K562 (cell line): Measurements from ENCODE around the gene ANTKMT. TPM values are rescaled to one million over a fixed set of nuclear protein-coding genes. Genes with fewer than 3 reads are reported as not detected.

Source experiments
- ATAC-seq: fragments of 200-7000 bp; cut with Tn5 transposase; 3 replicates; pipeline ENCODE4 v1.9.1; 2020; ENCODE audit warnings: moderate library complexity
- BruUV-seq: library from RNA; stranded (reverse); fragments of 400-500 nt; replicated peaks from 2 replicates; lab custom pipeline; 2021; lab: Mats Ljungman, UMichigan
- CTCF ChIA-PET: fragments of 300-600 bp; formaldehyde crosslinking; extraction: SDS; loops from one replicate; lab custom pipeline; 2021; ENCODE audit warnings: low intra/inter-chr PET ratio; lab: Yijun Ruan, JAX
- POLR2A ChIA-PET: fragments of 300-600, 350-650 bp; sonication (Branson Sonifier 250); formaldehyde crosslinking; extraction: SDS; loops from one replicate; lab custom pipeline; 2021; ENCODE audit warnings: antibody characterized with exemption, inconsistent platforms; lab: Yijun Ruan, JAX
- DNase-seq, 4 experiments: peaks; one replicate each; pipeline versions ENCODE4 v3.0.0 to v3.0.0-alpha.2; 2011 to 2018; ENCODE audit warnings: low spot score in 3 of 4, mixed read lengths in 3 of 4; ENCODE audit errors: extremely low read depth in 1 of 4
- FAIRE-seq: peaks from 2 replicates; lab custom pipeline; 2011; peaks lifted over from hg19 to GRCh38; lab: Jason Lieb, UNC
- H2AFZ ChIP-seq: 2 replicates; pipeline ENCODE4 v1.6.0; 2011; ENCODE audit warnings: low read depth, low read length, control low read depth, inconsistent platforms
- H3K27ac ChIP-seq: fragments of 200-600 bp; 3 replicates; pipeline ENCODE4 v1.8.0; 2011; ENCODE audit warnings: low read depth, mild to moderate bottlenecking, control low read depth, inconsistent platforms, low read length, moderate library complexity, mixed read lengths; ENCODE audit errors: extremely low read depth
- H3K27me3 ChIP-seq, 2 experiments: fragments of 300-600 bp in 1 of 2; 2 replicates in 1 of 2; 3 replicates in 1 of 2; pipeline versions ENCODE4 v1.6.0 to v1.8.0; 2011; ENCODE audit warnings: inconsistent platforms in 2 of 2, low read length in 2 of 2, mild to moderate bottlenecking in 1 of 2, mixed read lengths in 1 of 2, moderate library complexity in 1 of 2; ENCODE audit not compliant: control insufficient read depth in 2 of 2, insufficient read depth in 2 of 2
- H3K36me3 ChIP-seq: fragments of 300-600 bp; 3 replicates; pipeline ENCODE4 v1.8.0; 2011; ENCODE audit warnings: mild to moderate bottlenecking, low read length, inconsistent platforms; ENCODE audit not compliant: control insufficient read depth, insufficient read depth
- H3K4me1 ChIP-seq, 2 experiments: fragments of 200-600 bp in 1 of 2; replicated peaks in 1 of 2; 2 replicates in 1 of 2; 3 replicates in 1 of 2; pipeline versions ENCODE4 v1.5.1 to v1.8.0; 2011; ENCODE audit warnings: inconsistent platforms in 2 of 2, low read length in 2 of 2, mild to moderate bottlenecking in 1 of 2, mixed read lengths in 1 of 2, moderate library complexity in 1 of 2; ENCODE audit not compliant: control insufficient read depth in 2 of 2, insufficient read depth in 2 of 2
- H3K4me2 ChIP-seq: 2 replicates; pipeline ENCODE4 v1.6.1; 2011; ENCODE audit warnings: low read length, control low read depth, inconsistent platforms, mixed read lengths; ENCODE audit not compliant: insufficient read depth
- H3K4me3 ChIP-seq: fragments of 200-600 bp; sonication (generic), shearing (Covaris generic); 2 replicates; pipeline ENCODE4 v1.5.1; 2016; ENCODE audit warnings: control low read depth, inconsistent platforms
- H3K79me2 ChIP-seq: fragments of 200-600 bp; 3 replicates; pipeline ENCODE4 v1.8.0; 2011; ENCODE audit warnings: low read length, inconsistent platforms; ENCODE audit not compliant: control insufficient read depth, insufficient read depth
- H3K9ac ChIP-seq, 2 experiments: 2 replicates each; pipeline versions ENCODE4 v1.6.0 to v1.6.1; 2011; ENCODE audit warnings: low read depth in 2 of 2, low read length in 2 of 2, control low read depth in 1 of 2, inconsistent platforms in 1 of 2, mild to moderate bottlenecking in 1 of 2, mixed read lengths in 1 of 2; ENCODE audit not compliant: insufficient read depth in 1 of 2
- H3K9me1 ChIP-seq: one replicate; pipeline ENCODE4 v1.6.0; 2011; ENCODE audit warnings: inconsistent platforms, mild to moderate bottlenecking, low read length, moderate library complexity; ENCODE audit not compliant: control insufficient read depth, insufficient read depth
- H3K9me3 ChIP-seq: replicated peaks from 2 replicates; pipeline ENCODE4 v1.5.1; 2011; ENCODE audit warnings: low read depth, low read length, inconsistent platforms; ENCODE audit not compliant: control insufficient read depth, insufficient read depth
- H4K20me1 ChIP-seq: replicated peaks from 2 replicates; pipeline ENCODE4 v1.6.1; 2011; ENCODE audit warnings: low read length, inconsistent platforms, mixed read lengths; ENCODE audit not compliant: control insufficient read depth, insufficient read depth
- ARID3A ChIP-seq: IDR thresholded peaks from 2 replicates; pipeline ENCODE4 v1.6.1; 2012; ENCODE audit warnings: low read depth, low read length, improper control_type of control experiment, borderline replicate concordance
- FOS ChIP-seq: IDR thresholded peaks from 3 replicates; pipeline ENCODE4 v1.6.1; 2011; ENCODE audit not compliant: insufficient read length; ENCODE audit errors: extremely low read depth
- MAFF ChIP-seq: IDR thresholded peaks from 2 replicates; pipeline ENCODE4 v1.6.1; 2012; ENCODE audit warnings: low read length, improper control_type of control experiment
- MLLT1 ChIP-seq, 2 experiments: fragments of 450-650 bp; IDR thresholded peaks; 2 replicates each; pipeline ENCODE4 v1.6.1; 2016
- SAFB ChIP-seq: fragments of 200-400 bp; formaldehyde crosslinking; IDR thresholded peaks from 2 replicates; pipeline ENCODE4 v1.6.1; 2017; ENCODE audit warnings: low read depth, low read length, borderline replicate concordance
- SIN3B ChIP-seq: fragments of 450-650 bp; IDR thresholded peaks from 2 replicates; pipeline ENCODE4 v1.6.1; 2017; ENCODE audit warnings: low read depth, mild to moderate bottlenecking, moderate library complexity
- TEAD4 ChIP-seq, 2 experiments: sonication (generic) in 1 of 2; formaldehyde crosslinking in 1 of 2; IDR thresholded peaks; 2 replicates each; pipeline versions ENCODE4 v1.6.1 to v1.8.0; 2012 to 2022; ENCODE audit warnings: borderline replicate concordance in 1 of 2, inconsistent platforms in 1 of 2, low read length in 1 of 2, mild to moderate bottlenecking in 1 of 2, missing genetic modification reagents in 1 of 2
- TSHZ1 ChIP-seq: fragments of 250-450 bp; sonication (Bioruptor Pico); IDR thresholded peaks from 2 replicates; pipeline ENCODE4 v1.4.0; 2020; ENCODE audit warnings: mild to moderate bottlenecking, moderate library complexity
- XRCC5 ChIP-seq: fragments of 200-400 bp; formaldehyde crosslinking; IDR thresholded peaks from 2 replicates; pipeline ENCODE4 v1.6.1; 2017; ENCODE audit warnings: low read depth, mild to moderate bottlenecking, low read length
- ZFP1 ChIP-seq: fragments of 450-650 bp; formaldehyde crosslinking; IDR thresholded peaks from 2 replicates; pipeline ENCODE4 v1.4.0; 2020; ENCODE audit warnings: mild to moderate bottlenecking, mixed read lengths
- ZNF280B ChIP-seq: fragments of 250-450 bp; sonication (Bioruptor Pico); IDR thresholded peaks from 2 replicates; pipeline ENCODE4 v1.5.1; 2021; ENCODE audit warnings: mild to moderate bottlenecking
- ZNF347 ChIP-seq: fragments of 450-650 bp; formaldehyde crosslinking; IDR thresholded peaks from 2 replicates; pipeline ENCODE4 v1.4.0; 2020; ENCODE audit warnings: low read depth, mild to moderate bottlenecking, moderate library complexity
- WGBS: fragments of 100-300 bp; shearing (Covaris generic); methylation state at CpG from one replicate; pipeline ENCODE4 v1.1.6; 2016; ENCODE audit warnings: low coverage, mixed read lengths; ENCODE audit not compliant: insufficient coverage; ENCODE audit errors: missing lambda C conversion rate; 5-methylcytosine and 5-hydroxymethylcytosine counted together
- in situ Hi-C: fragments of 300-500 bp; cut with MboI; formaldehyde crosslinking; loops from 4 replicates; pipeline ENCODE4 v1.15.0; 2018; ENCODE audit warnings: inconsistent platforms, mixed read lengths
- intact Hi-C: fragments of 100-400 bp; cut with micrococcal nuclease; formaldehyde crosslinking; loops from 2 replicates; pipeline ENCODE4 v1.14.2; 2022
- polyA plus RNA-seq, 8 experiments: library from polyadenylated mRNA; depleted of rRNA in 4 of 8; stranded (reverse) in 5 of 8; unstranded in 3 of 8; fragments of >200 nt; fragmentation: Nextera tagmentation in 2 of 8; fragmentation: Illumina TruSeq in 1 of 8; extraction: Ambion mirVana in 2 of 8; extraction: Trizol in 1 of 8; gene quantifications; 2 replicates each; pipeline versions ENCODE4 v1.2.1 to v1.2.3, GENCODE V29; 2011 to 2014; ENCODE audit warnings: inconsistent platforms in 1 of 8, missing spikeins in 1 of 8
- total RNA-seq, 7 experiments: library from RNA; depleted of rRNA in 6 of 7; stranded (reverse); fragments of >200 nt in 6 of 7; fragmentation: Illumina TruSeq in 2 of 7; extraction: Trizol in 2 of 7; gene quantifications; 2 replicates each; pipeline versions ENCODE4 v1.2.1 to v1.2.3, GENCODE V29; 2011 to 2021; ENCODE audit warnings: low replicate concordance in 1 of 7

Gene ANTKMT
- total and polyA plus RNA-seq, 9 of the 15 experiments (the other 6 are each of a cell fraction or from before 2014, with no cell fraction given) = 0.58 to 217 (median 19.1) TPM

- Histone ChIP-seq H3K4me1 (peaks cover 18 to 79% of the 10 kb centered on the region in 2 experiments), H3K4me3 (peak overlapping the region; percentile 96), H3K79me2 (peaks cover 15% of the 10 kb centered on the region), H3K4me2 (peak overlapping the region; percentile 85), H3K9ac (peak overlapping the region; percentile 87 to 95), H4K20me1 (no peaks in the 10 kb centered on the region; the same call in 1 of the 2 replicates), H3K9me1 (peaks cover 6% of the 10 kb centered on the region), H2AFZ (peak overlapping the region; percentile 86), H3K36me3 (peaks cover 37% of the 10 kb centered on the region; the same call in 2 of the 3 replicates), H3K27me3 (no peaks in the 10 kb centered on the region), H3K27ac (peak overlapping the region; percentile 90), H3K9me3 (no peaks in the 10 kb centered on the region)
- peak; percentile 69 for ATAC-seq
- DNase-seq = peak; percentile 43 to 78 (median 66)
- TSS peak; percentile 70 for BruUV-seq
- intact Hi-C loops (no loop called here), in situ Hi-C loops (loop anchor here (5.0 kb wide), 1 partner anchor 47 kb away; the partner anchor contains the start of genes CHTF18 and RPUSD1)
- CTCF ChIA-PET = interaction anchor here (0.9 to 1.1 kb wide), 2 partner anchors 25 to 348 kb away, joined by 3 to 4 read pairs; partner anchors contain the start of gene METRN
- POLR2A ChIA-PET = interaction anchor here (0.5 to 1.9 kb wide), 9 partner anchors 9 to 68 kb away, joined by 3 to 11 read pairs (median 4); no protein-coding TSS in a partner anchor
- WGBS = 0% methylated on average over 20 of the region's 22 CpGs
- no peak for FAIRE-seq
- TF ChIP-seq MLLT1 (IDR thresholded peaks at IDR 0.05) (0 out of 4 replicates have a peak, but pooled peaks of 1 of the 2 experiments have one; percentile 27), ZFP1 (CRISPR knock-in tag) (no peak), MAFF (no peak), ZNF280B (CRISPR knock-in tag) (no peak), FOS (no peak), SIN3B (no peak), ARID3A (no peak), TEAD4 (IDR thresholded peaks at IDR 0.05; ENCODE audit: low read length) (no peak), TEAD4 (CRISPR knock-in tag; IDR thresholded peaks at IDR 0.05; ENCODE audit: borderline replicate concordance) (0 out of 2 replicates have a peak, but pooled peaks have one; percentile 30), SAFB (0 out of 2 replicates have a peak, but pooled peaks have one; percentile 12), XRCC5 (0 out of 2 replicates have a peak, but pooled peaks have one; percentile 21), ZNF347 (CRISPR knock-in tag) (no peak), TSHZ1 (CRISPR knock-in tag) (no peak)
Measured at GRCh38 chr16:740459-740763, 19.5 kb downstream of the ANTKMT start.
